DMS 273 treated with DMSO at 0.1 percent for 48 hours (cell line): ENCODE results near the gene PIM3.

Source experiments
- DNase-seq: peaks from one replicate; lab custom pipeline; 2025; lab: John Stamatoyannopoulos, UW

Gene PIM3

GRCh38 chr22:49956418-49956770, 4.2 kb upstream of the PIM3 start:
- DNase-seq = no peak

GRCh38 chr22:49956914-49957825, 3.4 kb upstream of the PIM3 start:
- no peak for DNase-seq

- DNase-seq = no peak
Measured at GRCh38 chr22:49957826-49958365, 2.7 kb upstream of the PIM3 start.

- no peak for DNase-seq
Measured at GRCh38 chr22:49958366-49958921, 2.1 kb upstream of the PIM3 start.

GRCh38 chr22:49958931-49959781, 1.4 kb upstream of the PIM3 start:
- DNase-seq = no peak

- DNase-seq = no peak
Measured at GRCh38 chr22:49959782-49960158, 802 bp upstream of the PIM3 start.

- no peak for DNase-seq
Measured at GRCh38 chr22:49961005-49961600, 531 bp downstream of the PIM3 start.

- no peak for DNase-seq
Measured at GRCh38 chr22:49961601-49962011, 1.0 kb downstream of the PIM3 start.

GRCh38 chr22:49962012-49962750, 1.6 kb downstream of the PIM3 start:
- DNase-seq = no peak

GRCh38 chr22:49962751-49963646, 2.4 kb downstream of the PIM3 start:
- DNase-seq = no peak

GRCh38 chr22:49963647-49964026, 3.1 kb downstream of the PIM3 start:
- DNase-seq = no peak

- no peak for DNase-seq
Measured at GRCh38 chr22:49964136-49965090, 3.8 kb downstream of the PIM3 start.

- DNase-seq = no peak
Measured at GRCh38 chr22:49965091-49966040, 4.8 kb downstream of the PIM3 start.

- DNase-seq = no peak
Measured at GRCh38 chr22:49966041-49966773, 5.6 kb downstream of the PIM3 start.

GRCh38 chr22:49966774-49967705, 6.5 kb downstream of the PIM3 start:
- DNase-seq = no peak

GRCh38 chr22:49967706-49968208, 7.2 kb downstream of the PIM3 start:
- DNase-seq = no peak
